GM23338 (cell line): ENCODE results near the gene SERPINB2.

Source experiments
- CREB1 ChIP-seq: fragments of 250-450 bp; sonication (Bioruptor Pico); IDR thresholded peaks from 2 replicates; pipeline ENCODE4 v1.5.0; 2020; ENCODE audit warnings: low read depth, mild to moderate bottlenecking, moderate library complexity
- EZH2 ChIP-seq: fragments of 200-600 bp; sonication (generic); IDR thresholded peaks from one replicate; pipeline ENCODE4 v1.8.0; 2017; ENCODE audit warnings: antibody characterized with exemption, mild to moderate bottlenecking, low read depth; ENCODE audit not compliant: unreplicated experiment
- EZH2phosphoT487 ChIP-seq: fragments of 200-600 bp; sonication (generic); IDR thresholded peaks from one replicate; pipeline ENCODE4 v1.8.1; 2018; ENCODE audit warnings: antibody characterized with exemption; ENCODE audit not compliant: unreplicated experiment
- POLR2AphosphoS5 ChIP-seq: IDR thresholded peaks from 2 replicates; pipeline ENCODE4 v1.6.1; 2016; ENCODE audit warnings: antibody characterized with exemption, low read depth
- ZNF114 ChIP-seq: fragments of 250-450 bp; sonication (Bioruptor Pico); IDR thresholded peaks from 2 replicates; pipeline ENCODE4 v1.5.0; 2020; ENCODE audit warnings: mild to moderate bottlenecking, moderate library complexity
- TF ChIP-seq, protein P1 (sequence below), 2 experiments: fragments of 200-600 bp in 1 of 2; sonication (generic) in 1 of 2; conservative IDR thresholded peaks; 2 replicates each; pipeline versions ENCODE4 v1.5.1 to v1.6.1; 2016 to 2017; ENCODE audit warnings: antibody characterized with exemption in 2 of 2, low read depth in 2 of 2, mild to moderate bottlenecking in 2 of 2, moderate library complexity in 1 of 2
- TF ChIP-seq, protein P2 (sequence below): IDR thresholded peaks from one replicate; pipeline ENCODE4 v1.6.1; 2018; ENCODE audit warnings: antibody characterized with exemption; ENCODE audit not compliant: unreplicated experiment
- TF ChIP-seq, protein P3 (sequence below): fragments of 250-450 bp; sonication (Bioruptor Pico); IDR thresholded peaks from 2 replicates; pipeline ENCODE4 v1.5.0; 2020; ENCODE audit warnings: mild to moderate bottlenecking, moderate library complexity
- TF ChIP-seq, protein P4 (sequence below): IDR thresholded peaks from 2 replicates; pipeline ENCODE4 v1.6.1; 2016; ENCODE audit warnings: antibody characterized with exemption

DNA sequence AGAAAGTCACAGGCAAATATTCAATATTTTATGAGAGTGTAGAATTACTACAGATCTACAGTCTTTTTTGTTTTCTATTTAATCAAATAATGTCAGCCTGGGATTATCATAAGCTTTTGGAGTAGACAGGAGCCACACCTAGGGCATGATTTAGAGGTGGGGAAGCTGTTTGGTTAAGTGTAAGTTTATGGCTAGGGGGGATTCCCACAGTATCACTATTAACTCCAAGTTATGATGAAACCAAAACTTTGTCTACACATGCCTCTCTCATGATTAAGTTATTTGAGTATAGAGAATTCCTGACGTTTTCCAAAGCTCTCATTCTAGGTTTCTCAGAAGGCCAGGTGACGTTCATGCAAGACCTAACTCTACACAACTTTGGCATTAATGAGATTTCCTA, 22.4 kb downstream of the SERPINB2 start:
- TF ChIP-seq EZH2phosphoT487, result no peak
- TF ChIP-seq EZH2, result no peak
- TF ChIP-seq, protein P1, sequence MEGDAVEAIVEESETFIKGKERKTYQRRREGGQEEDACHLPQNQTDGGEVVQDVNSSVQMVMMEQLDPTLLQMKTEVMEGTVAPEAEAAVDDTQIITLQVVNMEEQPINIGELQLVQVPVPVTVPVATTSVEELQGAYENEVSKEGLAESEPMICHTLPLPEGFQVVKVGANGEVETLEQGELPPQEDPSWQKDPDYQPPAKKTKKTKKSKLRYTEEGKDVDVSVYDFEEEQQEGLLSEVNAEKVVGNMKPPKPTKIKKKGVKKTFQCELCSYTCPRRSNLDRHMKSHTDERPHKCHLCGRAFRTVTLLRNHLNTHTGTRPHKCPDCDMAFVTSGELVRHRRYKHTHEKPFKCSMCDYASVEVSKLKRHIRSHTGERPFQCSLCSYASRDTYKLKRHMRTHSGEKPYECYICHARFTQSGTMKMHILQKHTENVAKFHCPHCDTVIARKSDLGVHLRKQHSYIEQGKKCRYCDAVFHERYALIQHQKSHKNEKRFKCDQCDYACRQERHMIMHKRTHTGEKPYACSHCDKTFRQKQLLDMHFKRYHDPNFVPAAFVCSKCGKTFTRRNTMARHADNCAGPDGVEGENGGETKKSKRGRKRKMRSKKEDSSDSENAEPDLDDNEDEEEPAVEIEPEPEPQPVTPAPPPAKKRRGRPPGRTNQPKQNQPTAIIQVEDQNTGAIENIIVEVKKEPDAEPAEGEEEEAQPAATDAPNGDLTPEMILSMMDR (conservative IDR thresholded peaks at IDR 0.05; ENCODE audit: low read depth in 2 of 2), result no peak
- no peak for TF ChIP-seq POLR2AphosphoS5
- no peak for TF ChIP-seq ZNF114 (CRISPR knock-in tag)
- TF ChIP-seq, protein P2, sequence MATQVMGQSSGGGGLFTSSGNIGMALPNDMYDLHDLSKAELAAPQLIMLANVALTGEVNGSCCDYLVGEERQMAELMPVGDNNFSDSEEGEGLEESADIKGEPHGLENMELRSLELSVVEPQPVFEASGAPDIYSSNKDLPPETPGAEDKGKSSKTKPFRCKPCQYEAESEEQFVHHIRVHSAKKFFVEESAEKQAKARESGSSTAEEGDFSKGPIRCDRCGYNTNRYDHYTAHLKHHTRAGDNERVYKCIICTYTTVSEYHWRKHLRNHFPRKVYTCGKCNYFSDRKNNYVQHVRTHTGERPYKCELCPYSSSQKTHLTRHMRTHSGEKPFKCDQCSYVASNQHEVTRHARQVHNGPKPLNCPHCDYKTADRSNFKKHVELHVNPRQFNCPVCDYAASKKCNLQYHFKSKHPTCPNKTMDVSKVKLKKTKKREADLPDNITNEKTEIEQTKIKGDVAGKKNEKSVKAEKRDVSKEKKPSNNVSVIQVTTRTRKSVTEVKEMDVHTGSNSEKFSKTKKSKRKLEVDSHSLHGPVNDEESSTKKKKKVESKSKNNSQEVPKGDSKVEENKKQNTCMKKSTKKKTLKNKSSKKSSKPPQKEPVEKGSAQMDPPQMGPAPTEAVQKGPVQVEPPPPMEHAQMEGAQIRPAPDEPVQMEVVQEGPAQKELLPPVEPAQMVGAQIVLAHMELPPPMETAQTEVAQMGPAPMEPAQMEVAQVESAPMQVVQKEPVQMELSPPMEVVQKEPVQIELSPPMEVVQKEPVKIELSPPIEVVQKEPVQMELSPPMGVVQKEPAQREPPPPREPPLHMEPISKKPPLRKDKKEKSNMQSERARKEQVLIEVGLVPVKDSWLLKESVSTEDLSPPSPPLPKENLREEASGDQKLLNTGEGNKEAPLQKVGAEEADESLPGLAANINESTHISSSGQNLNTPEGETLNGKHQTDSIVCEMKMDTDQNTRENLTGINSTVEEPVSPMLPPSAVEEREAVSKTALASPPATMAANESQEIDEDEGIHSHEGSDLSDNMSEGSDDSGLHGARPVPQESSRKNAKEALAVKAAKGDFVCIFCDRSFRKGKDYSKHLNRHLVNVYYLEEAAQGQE, result no peak
- TF ChIP-seq, protein P3, sequence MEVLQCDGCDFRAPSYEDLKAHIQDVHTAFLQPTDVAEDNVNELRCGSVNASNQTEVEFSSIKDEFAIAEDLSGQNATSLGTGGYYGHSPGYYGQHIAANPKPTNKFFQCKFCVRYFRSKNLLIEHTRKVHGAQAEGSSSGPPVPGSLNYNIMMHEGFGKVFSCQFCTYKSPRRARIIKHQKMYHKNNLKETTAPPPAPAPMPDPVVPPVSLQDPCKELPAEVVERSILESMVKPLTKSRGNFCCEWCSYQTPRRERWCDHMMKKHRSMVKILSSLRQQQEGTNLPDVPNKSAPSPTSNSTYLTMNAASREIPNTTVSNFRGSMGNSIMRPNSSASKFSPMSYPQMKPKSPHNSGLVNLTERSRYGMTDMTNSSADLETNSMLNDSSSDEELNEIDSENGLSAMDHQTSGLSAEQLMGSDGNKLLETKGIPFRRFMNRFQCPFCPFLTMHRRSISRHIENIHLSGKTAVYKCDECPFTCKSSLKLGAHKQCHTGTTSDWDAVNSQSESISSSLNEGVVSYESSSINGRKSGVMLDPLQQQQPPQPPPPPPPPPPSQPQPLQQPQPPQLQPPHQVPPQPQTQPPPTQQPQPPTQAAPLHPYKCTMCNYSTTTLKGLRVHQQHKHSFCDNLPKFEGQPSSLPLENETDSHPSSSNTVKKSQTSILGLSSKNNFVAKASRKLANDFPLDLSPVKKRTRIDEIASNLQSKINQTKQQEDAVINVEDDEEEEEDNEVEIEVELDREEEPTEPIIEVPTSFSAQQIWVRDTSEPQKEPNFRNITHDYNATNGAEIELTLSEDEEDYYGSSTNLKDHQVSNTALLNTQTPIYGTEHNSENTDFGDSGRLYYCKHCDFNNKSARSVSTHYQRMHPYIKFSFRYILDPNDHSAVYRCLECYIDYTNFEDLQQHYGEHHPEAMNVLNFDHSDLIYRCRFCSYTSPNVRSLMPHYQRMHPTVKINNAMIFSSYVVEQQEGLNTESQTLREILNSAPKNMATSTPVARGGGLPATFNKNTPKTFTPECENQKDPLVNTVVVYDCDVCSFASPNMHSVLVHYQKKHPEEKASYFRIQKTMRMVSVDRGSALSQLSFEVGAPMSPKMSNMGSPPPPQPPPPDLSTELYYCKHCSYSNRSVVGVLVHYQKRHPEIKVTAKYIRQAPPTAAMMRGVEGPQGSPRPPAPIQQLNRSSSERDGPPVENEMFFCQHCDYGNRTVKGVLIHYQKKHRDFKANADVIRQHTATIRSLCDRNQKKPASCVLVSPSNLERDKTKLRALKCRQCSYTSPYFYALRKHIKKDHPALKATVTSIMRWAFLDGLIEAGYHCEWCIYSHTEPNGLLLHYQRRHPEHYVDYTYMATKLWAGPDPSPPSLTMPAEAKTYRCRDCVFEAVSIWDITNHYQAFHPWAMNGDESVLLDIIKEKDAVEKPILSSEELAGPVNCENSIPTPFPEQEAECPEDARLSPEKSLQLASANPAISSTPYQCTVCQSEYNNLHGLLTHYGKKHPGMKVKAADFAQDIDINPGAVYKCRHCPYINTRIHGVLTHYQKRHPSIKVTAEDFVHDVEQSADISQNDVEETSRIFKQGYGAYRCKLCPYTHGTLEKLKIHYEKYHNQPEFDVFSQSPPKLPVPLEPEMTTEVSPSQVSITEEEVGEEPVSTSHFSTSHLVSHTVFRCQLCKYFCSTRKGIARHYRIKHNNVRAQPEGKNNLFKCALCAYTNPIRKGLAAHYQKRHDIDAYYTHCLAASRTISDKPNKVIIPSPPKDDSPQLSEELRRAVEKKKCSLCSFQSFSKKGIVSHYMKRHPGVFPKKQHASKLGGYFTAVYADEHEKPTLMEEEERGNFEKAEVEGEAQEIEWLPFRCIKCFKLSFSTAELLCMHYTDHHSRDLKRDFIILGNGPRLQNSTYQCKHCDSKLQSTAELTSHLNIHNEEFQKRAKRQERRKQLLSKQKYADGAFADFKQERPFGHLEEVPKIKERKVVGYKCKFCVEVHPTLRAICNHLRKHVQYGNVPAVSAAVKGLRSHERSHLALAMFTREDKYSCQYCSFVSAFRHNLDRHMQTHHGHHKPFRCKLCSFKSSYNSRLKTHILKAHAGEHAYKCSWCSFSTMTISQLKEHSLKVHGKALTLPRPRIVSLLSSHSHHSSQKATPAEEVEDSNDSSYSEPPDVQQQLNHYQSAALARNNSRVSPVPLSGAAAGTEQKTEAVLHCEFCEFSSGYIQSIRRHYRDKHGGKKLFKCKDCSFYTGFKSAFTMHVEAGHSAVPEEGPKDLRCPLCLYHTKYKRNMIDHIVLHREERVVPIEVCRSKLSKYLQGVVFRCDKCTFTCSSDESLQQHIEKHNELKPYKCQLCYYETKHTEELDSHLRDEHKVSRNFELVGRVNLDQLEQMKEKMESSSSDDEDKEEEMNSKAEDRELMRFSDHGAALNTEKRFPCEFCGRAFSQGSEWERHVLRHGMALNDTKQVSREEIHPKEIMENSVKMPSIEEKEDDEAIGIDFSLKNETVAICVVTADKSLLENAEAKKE (CRISPR knock-in tag), result no peak
- no peak for TF ChIP-seq CREB1 (CRISPR knock-in tag)
- TF ChIP-seq, protein P4, sequence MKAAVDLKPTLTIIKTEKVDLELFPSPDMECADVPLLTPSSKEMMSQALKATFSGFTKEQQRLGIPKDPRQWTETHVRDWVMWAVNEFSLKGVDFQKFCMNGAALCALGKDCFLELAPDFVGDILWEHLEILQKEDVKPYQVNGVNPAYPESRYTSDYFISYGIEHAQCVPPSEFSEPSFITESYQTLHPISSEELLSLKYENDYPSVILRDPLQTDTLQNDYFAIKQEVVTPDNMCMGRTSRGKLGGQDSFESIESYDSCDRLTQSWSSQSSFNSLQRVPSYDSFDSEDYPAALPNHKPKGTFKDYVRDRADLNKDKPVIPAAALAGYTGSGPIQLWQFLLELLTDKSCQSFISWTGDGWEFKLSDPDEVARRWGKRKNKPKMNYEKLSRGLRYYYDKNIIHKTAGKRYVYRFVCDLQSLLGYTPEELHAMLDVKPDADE, result no peak
